Brain microvascular endothelial cell (primary cell): ENCODE measurements around the gene UROS.

Source experiments
- DNase-seq: peaks from one replicate; pipeline ENCODE4 v3.0.0-alpha.2; 2020
- H3K27ac ChIP-seq: fragments of 250-450 bp; sonication (Bioruptor Pico); 2 replicates; pipeline ENCODE4 v1.5.1; 2020; ENCODE audit warnings: mild to moderate bottlenecking, moderate library complexity
- H3K27me3 ChIP-seq: fragments of 250-450 bp; sonication (Bioruptor Pico); replicated peaks from 2 replicates; pipeline ENCODE4 v1.5.1; 2020; ENCODE audit warnings: mild to moderate bottlenecking
- H3K36me3 ChIP-seq: fragments of 250-450 bp; sonication (Bioruptor Pico); replicated peaks from 2 replicates; pipeline ENCODE4 v1.5.1; 2020; ENCODE audit warnings: mild to moderate bottlenecking
- H3K4me3 ChIP-seq: 2 replicates; pipeline ENCODE4 v1.5.1; 2011; ENCODE audit warnings: low read depth, mild to moderate bottlenecking, control low read depth, low read length, moderate library complexity
- in situ Hi-C: cut with HindIII; loops from 2 replicates; pipeline ENCODE4 v1.10.0; 2017; ENCODE audit warnings: low sequenced_read_pairs, low pct_ligation_motif_present
- TF ChIP-seq, protein P1 (sequence below): IDR thresholded peaks from 2 replicates; pipeline ENCODE4 v1.5.1; 2011; ENCODE audit warnings: low read depth, mild to moderate bottlenecking, moderate library complexity, low read length, control low read depth, inconsistent platforms; ENCODE audit errors: missing control alignments

UROS gene

GRCh38 chr10:125772112-125772863, 50.8 kb downstream of the UROS start:
- DNase-seq, result no peak
- no peaks in the 10 kb centered on the region for H3K27me3 ChIP-seq
- no peaks in the 10 kb centered on the region for H3K36me3 ChIP-seq
- no peak overlapping the region for H3K4me3 ChIP-seq
- TF ChIP-seq, protein P1, sequence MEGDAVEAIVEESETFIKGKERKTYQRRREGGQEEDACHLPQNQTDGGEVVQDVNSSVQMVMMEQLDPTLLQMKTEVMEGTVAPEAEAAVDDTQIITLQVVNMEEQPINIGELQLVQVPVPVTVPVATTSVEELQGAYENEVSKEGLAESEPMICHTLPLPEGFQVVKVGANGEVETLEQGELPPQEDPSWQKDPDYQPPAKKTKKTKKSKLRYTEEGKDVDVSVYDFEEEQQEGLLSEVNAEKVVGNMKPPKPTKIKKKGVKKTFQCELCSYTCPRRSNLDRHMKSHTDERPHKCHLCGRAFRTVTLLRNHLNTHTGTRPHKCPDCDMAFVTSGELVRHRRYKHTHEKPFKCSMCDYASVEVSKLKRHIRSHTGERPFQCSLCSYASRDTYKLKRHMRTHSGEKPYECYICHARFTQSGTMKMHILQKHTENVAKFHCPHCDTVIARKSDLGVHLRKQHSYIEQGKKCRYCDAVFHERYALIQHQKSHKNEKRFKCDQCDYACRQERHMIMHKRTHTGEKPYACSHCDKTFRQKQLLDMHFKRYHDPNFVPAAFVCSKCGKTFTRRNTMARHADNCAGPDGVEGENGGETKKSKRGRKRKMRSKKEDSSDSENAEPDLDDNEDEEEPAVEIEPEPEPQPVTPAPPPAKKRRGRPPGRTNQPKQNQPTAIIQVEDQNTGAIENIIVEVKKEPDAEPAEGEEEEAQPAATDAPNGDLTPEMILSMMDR, result no peak
- in situ Hi-C loops, result no loop called here
- no peak overlapping the region for H3K27ac ChIP-seq

GRCh38 chr10:125770844-125771243, 52.2 kb downstream of the UROS start:
- DNase-seq, result no peak
- H3K4me3 ChIP-seq, result no peak overlapping the region
- no peaks in the 10 kb centered on the region for H3K27me3 ChIP-seq
- TF ChIP-seq, protein P1, result no peak
- in situ Hi-C loops, result no loop called here
- no peak overlapping the region for H3K27ac ChIP-seq
- no peaks in the 10 kb centered on the region for H3K36me3 ChIP-seq

DNA sequence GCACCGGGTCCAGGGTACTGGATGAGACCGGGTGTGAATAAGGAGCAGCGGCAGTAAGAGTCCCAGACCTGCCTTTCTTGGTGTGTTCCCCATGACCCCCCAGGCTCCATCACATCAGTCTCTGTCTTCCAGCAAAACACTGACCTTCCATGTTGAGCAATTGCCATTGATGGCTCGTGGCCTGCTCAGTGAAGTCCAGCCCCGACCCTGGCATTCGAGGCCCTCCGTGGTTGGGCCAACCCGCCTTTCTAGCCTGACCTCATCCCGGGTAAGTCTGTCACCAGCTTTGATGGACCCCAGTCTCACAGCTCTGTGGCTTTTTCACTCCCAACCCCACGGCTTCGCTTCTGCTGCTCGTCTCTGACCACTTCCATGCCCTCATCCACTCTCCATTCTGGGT, 53.9 kb downstream of the UROS start:
- DNase-seq, result no peak
- TF ChIP-seq, protein P1, result no peak
- no peak overlapping the region for H3K27ac ChIP-seq
- no peaks in the 10 kb centered on the region for H3K27me3 ChIP-seq
- in situ Hi-C loops, result no loop called here
- peaks cover 5% of the 10 kb centered on the region for H3K36me3 ChIP-seq
- H3K4me3 ChIP-seq, result no peak overlapping the region

DNA sequence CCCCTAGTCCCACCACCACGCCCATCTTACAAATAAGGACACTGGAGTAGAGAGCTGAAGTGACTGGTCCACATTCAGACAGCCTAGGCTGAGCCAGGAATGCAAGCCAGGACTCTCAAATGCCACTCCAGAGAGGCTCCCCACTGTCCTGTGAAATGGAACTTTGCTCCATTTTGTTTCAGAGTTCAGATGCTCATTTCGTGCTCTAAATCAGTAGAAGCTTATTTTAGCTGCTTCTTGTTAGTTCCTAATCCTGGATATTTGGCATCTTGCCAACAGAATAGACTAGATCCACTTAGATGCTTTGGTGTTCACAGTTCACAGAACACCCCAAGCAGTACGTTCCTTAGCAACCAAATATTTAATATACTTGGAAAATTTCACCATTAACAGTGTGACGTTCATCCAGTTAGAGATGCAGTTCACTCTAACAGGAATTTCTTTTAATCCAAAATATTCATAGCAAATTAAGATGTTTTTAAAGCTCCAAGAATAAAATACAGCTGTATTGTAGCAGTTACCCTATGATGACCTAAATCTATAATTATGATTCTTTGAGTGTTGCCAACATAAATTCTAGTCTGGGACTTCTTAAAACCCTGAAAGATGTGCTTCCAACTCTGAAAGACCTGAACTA, 54.7 kb downstream of the UROS start:
- Histone ChIP-seq H3K27me3 (no peaks in the 10 kb centered on the region), H3K27ac (no peak overlapping the region), H3K4me3 (no peak overlapping the region), H3K36me3 (peaks cover 10% of the 10 kb centered on the region)
- in situ Hi-C loops, result no loop called here
- TF ChIP-seq, protein P1, result no peak
- no peak for DNase-seq

DNA sequence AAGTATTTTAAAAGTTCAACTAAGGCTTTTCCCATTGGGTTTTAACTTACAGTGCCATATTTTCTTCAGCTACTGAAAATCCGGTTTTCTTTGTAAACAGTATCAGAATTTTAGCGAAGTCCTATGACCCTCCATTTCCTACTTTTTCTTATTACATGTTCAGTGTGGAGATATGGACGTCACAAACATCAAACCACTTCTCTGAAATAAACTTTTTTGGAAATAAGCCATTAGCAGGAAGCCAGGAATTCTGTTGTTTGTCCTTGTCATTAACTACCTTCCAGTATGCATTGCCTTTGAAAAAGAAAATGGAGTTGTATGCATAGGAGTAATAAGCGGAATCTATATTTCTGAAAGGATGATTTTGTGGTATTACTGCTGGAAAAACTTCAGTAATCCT, 56.5 kb downstream of the UROS start:
- H3K36me3 ChIP-seq, result peaks cover 14% of the 10 kb centered on the region

More for the DNA sequence above, 56.5 kb downstream of the UROS start:
- DNase-seq, result no peak
- no peak overlapping the region for H3K27ac ChIP-seq
- H3K27me3 ChIP-seq, result no peaks in the 10 kb centered on the region
- H3K4me3 ChIP-seq, result no peak overlapping the region
- in situ Hi-C loops, result no loop called here
- TF ChIP-seq, protein P1, result no peak
